GM08714 (cell line): ENCODE results near the gene TMEM238L.

Experiments used
- H3K4me3 ChIP-seq: fragments of 200-500 bp; sonication (Bioruptor generic); 2 replicates; pipeline ENCODE4 v1.5.1; 2014; ENCODE audit warnings: mild to moderate bottlenecking, low read length, inconsistent platforms
- ZNF274 ChIP-seq: IDR thresholded peaks from 2 replicates; pipeline ENCODE4 v1.6.1; 2012; ENCODE audit warnings: mild to moderate bottlenecking, low read depth, low read length

TMEM238L gene

DNA sequence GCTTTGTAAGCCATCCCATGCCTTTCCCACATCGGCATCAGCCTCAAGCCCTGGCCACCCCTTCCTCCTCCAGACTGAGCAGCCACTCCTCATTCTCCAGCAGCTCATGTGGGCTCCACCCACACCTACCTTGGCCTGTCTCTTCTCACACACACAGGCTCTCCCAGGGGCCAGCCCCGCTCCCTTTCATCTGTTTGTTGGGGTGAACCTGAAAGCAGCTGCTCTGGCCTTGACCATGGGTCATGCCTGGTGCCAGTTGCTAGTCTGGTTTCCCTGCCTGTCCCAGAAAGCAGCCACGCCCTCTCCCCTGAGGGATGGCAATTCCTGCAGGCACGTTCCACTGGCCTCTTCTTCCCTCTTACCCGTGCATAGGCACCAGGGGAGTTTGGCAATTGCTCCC is 11.4 kb upstream of the TMEM238L start:
- H3K4me3 ChIP-seq = no peak overlapping the region
- TF ChIP-seq ZNF274 = no peak

GRCh38 chr17:10814075-10814474 is 10.2 kb upstream of the TMEM238L start:
- TF ChIP-seq ZNF274 = no peak
- no peak overlapping the region for H3K4me3 ChIP-seq

- no peak overlapping the region for H3K4me3 ChIP-seq
- TF ChIP-seq ZNF274 = no peak
Observed at GRCh38 chr17:10812674-10813073, 8.8 kb upstream of the TMEM238L start.

DNA sequence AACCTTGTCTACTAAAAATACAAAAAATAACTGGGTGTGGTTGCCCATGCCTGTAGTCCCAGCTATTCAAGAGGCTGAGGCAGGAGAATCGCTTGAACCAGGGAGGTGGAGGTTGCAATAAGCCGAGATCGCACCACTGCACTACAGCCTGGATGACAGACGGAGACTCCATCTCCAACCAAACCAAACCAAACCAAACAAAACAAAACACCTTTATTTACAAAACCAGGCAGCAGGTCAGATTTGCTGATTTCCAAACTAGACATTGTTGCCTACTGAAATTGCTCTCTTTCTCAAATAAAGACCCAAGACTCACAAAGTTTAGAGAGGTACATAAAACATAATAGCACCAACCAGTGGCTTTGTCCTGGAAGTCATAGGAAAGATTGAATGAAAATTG is 5.7 kb upstream of the TMEM238L start:
- TF ChIP-seq ZNF274 = no peak
- H3K4me3 ChIP-seq = no peak overlapping the region

DNA sequence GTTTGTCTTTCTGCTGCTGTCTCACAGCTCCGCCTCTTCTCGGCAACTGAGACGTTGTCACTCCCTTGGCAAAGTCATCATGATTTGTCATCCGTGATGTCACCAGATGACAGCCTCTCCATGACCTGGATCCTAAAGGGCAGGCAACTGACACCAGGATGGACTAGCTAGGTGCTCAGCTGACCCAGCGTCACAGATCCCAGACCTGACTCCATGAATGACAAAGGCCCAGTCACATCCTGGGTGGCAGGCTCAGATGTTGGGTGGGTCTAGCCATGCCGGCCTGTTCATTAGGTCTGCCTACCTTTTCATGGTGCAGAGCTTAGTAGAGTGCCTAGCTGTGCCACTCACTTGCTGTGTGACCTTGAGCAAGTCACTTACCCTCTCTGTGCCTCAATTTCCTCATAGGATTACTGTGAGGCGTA is 3.8 kb upstream of the TMEM238L start:
- H3K4me3 ChIP-seq = no peak overlapping the region
- no peak for TF ChIP-seq ZNF274

- H3K4me3 ChIP-seq = no peak overlapping the region
- TF ChIP-seq ZNF274 = no peak
Observed at GRCh38 chr17:10806545-10807262, 2.8 kb upstream of the TMEM238L start.

DNA sequence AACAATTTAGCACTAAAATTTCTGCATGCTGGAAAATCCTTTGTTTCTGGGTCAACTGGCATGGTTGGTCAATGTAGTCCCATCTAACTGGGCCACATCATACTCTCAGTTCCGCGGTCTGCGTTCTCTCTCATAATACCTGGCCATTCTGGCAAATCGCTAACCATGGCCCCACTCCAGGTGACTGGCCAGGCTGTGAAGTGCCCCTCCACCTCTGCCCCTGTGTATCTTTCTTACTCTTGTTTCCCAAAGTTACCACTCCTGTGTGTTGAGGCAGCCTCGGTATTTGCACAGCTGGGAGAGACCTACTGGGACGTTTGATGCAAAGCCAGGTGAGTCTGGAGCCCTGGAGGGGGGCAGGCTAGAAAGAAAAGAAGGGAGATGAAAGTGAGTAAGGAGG is 2.0 kb upstream of the TMEM238L start:
- no peak for TF ChIP-seq ZNF274
- no peak overlapping the region for H3K4me3 ChIP-seq

GRCh38 chr17:10804546-10804945 is 647 bp upstream of the TMEM238L start:
- no peak for TF ChIP-seq ZNF274

GRCh38 chr17:10803350-10803749 is 549 bp downstream of the TMEM238L start:
- no peak for TF ChIP-seq ZNF274
- H3K4me3 ChIP-seq = no peak overlapping the region

More at GRCh38 chr17:10804546-10804945, 647 bp upstream of the TMEM238L start:
- no peak overlapping the region for H3K4me3 ChIP-seq

DNA sequence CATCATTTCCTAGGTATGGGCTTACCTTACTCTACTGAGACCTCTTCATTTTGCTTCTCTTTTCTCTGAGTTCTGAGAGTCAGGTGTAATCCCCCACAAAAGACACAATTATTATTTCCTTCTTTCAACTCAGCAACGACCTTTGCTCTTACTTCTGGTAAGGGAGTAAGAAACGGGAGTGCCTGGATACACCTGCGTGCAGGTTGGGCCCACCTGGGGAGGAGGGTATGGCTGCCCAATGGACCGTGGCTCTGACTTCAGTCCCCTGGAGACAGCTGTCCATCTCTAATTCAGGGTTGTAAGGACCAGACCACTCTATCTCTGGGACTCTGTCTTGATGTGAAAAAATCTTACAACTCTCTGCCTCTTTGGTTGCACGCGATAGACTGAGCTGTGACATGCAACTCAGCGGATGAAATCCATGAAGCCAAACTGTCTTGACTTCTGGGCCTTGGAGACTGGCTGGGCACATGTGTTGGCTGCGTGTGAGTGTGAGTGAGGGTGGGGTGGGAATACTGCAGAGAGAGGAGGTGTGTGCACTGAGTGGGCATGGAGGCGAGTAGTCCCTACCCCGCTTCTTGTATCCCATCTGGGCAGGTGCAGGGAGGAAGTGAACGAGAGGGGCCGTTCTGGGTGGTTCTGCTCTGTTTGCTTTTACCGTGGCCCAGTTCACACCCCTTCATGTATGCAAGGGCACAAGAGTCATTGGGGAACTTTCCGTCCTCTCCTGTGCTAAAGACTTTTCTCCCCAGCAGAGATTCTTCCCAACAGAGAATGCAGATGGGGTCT is 1.2 kb downstream of the TMEM238L start:
- H3K4me3 ChIP-seq = no peak overlapping the region
- no peak for TF ChIP-seq ZNF274

GRCh38 chr17:10799407-10799806 is 4.5 kb downstream of the TMEM238L start:
- no peak for TF ChIP-seq ZNF274
- H3K4me3 ChIP-seq = no peak overlapping the region

GRCh38 chr17:10798910-10799309 is 5.0 kb downstream of the TMEM238L start:
- no peak overlapping the region for H3K4me3 ChIP-seq
- no peak for TF ChIP-seq ZNF274

DNA sequence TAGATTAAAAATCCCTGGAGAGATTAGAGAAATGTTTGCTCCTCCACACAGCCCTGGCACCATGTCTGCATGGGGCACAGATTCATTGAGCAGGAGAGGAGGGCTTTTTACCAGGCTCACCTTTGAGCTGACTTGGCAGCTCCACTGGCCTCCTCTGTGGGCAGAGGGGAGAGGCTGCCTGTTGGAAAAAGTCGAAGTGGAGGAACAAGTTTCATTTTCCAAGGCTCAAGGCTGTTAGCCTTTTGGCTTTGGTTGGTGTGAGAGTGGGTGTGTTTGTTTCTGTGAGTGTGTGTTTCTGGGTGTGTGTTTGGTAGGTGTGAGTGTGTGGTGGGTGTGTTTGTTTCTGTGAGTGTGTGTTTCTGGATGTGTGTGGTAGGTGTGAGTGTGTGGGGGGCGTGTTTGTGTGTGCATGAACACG is 5.6 kb downstream of the TMEM238L start:
- H3K4me3 ChIP-seq = no peak overlapping the region
- TF ChIP-seq ZNF274 = no peak

- TF ChIP-seq ZNF274 = no peak
- H3K4me3 ChIP-seq = no peak overlapping the region
Observed at GRCh38 chr17:10797476-10798328, 6.2 kb downstream of the TMEM238L start.
